ENCODE results near the gene PDE1C.

Gene PDE1C

DNA sequence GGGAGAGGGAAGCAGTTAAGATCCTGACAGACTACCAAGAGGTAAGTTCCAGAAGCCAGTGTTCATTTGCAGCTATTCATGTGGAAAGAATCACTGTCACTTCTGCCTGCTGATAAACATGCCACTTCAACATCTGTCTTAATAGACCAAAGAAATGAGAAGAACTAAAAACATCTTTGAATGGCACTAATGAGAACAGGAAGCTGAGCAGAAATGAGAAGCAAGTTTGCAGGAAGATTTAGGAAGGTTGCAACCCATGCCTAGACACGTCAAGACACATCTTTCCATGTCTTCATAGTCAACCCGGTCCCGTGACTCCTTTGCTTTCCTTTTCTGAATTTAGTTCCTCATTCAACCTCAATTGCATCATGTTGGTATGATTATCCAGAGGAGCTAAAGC lies 180.0 kb downstream of the PDE1C start:
- ChIA-PET CTCF (no interaction called here), POLR2A (no interaction called here)
- H3K4me3 ChIP-seq (ENCODE audit: control insufficient read depth in 1 of 7, extremely low read depth in 1 of 7, insufficient read depth in 4 of 7, low read depth in 2 of 7, low read length in 6 of 7), result no peak overlapping the region
- peaks cover 0 to 4% (median 3%) of the 10 kb centered on the region in 5 experiments for H3K9me3 ChIP-seq (ENCODE audit: control extremely low read depth in 1 of 5, control insufficient read depth in 4 of 5, insufficient read depth in 2 of 5, low read depth in 1 of 5, low read length in 4 of 5)
- 0% methylated on average over 1 of the region's 3 CpGs for WGBS (ENCODE audit: insufficient coverage)
- H3K36me3 ChIP-seq (ENCODE audit: control insufficient read depth in 4 of 4, insufficient read depth in 4 of 4, low read length in 3 of 4), result no peaks in the 10 kb centered on the region
- peaks cover 0 to 7% (median 2%) of the 10 kb centered on the region in 4 experiments for H3K4me1 ChIP-seq (ENCODE audit: control extremely low read depth in 1 of 4, control insufficient read depth in 4 of 4, insufficient read depth in 4 of 4, low read length in 3 of 4)
- H3K27ac ChIP-seq (ENCODE audit: insufficient read depth in 1 of 2, low read depth in 1 of 2, low read length in 2 of 2, poor library complexity in 1 of 2, severe bottlenecking in 2 of 2), result no peak overlapping the region
- DNase-seq, result peak in 2 of 3 donors; percentile 46 to 55
- no peaks in the 10 kb centered on the region for H3K27me3 ChIP-seq (replicated peaks in 2 of 5; ENCODE audit: control insufficient read depth in 4 of 5, insufficient read depth in 5 of 5, low read length in 4 of 5)

- H3K4me3 ChIP-seq (ENCODE audit: control insufficient read depth in 1 of 7, extremely low read depth in 1 of 7, insufficient read depth in 4 of 7, low read depth in 2 of 7, low read length in 6 of 7), result no peak overlapping the region
- no peaks in the 10 kb centered on the region for H3K27me3 ChIP-seq (replicated peaks in 2 of 5; ENCODE audit: control insufficient read depth in 4 of 5, insufficient read depth in 5 of 5, low read length in 4 of 5)
- CTCF ChIA-PET, result no interaction called here
- no peak overlapping the region for H3K27ac ChIP-seq (ENCODE audit: insufficient read depth in 1 of 2, low read depth in 1 of 2, low read length in 2 of 2, poor library complexity in 1 of 2, severe bottlenecking in 2 of 2)
- peaks cover 0 to 4% (median 3%) of the 10 kb centered on the region in 5 experiments for H3K9me3 ChIP-seq (ENCODE audit: control extremely low read depth in 1 of 5, control insufficient read depth in 4 of 5, insufficient read depth in 2 of 5, low read depth in 1 of 5, low read length in 4 of 5)
- WGBS (ENCODE audit: insufficient coverage), result no CpG with 5 or more reads among the region's 2 CpGs
- peaks cover 0 to 18% (median 5%) of the 10 kb centered on the region in 4 experiments for H3K4me1 ChIP-seq (ENCODE audit: control extremely low read depth in 1 of 4, control insufficient read depth in 4 of 4, insufficient read depth in 4 of 4, low read length in 3 of 4)
- no peak for DNase-seq
- H3K36me3 ChIP-seq (ENCODE audit: control insufficient read depth in 4 of 4, insufficient read depth in 4 of 4, low read length in 3 of 4), result no peaks in the 10 kb centered on the region
- POLR2A ChIA-PET, result no interaction called here
Measured at GRCh38 chr7:31887006-31887405, 183.2 kb downstream of the PDE1C start.

DNA sequence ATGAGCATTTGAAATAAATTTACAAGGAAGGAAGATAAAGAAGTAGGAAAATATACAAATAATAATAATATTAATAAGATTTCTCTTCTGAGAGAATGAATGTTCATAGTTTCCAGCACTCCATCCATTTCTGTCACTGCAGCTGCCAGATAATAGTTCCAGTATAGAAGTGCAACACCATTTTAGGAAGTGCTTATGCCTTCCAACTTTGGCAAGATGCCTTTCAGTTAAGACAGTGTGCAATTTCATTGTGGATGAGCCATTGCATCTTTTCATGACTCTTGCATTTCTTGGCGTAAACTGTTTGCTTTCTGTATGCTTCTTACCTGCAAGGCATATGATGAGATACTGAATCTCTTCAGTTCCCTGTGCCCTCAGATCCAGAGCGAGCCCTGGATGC lies 185.0 kb downstream of the PDE1C start:
- no peak for DNase-seq
- H3K9me3 ChIP-seq (ENCODE audit: control extremely low read depth in 1 of 5, control insufficient read depth in 4 of 5, insufficient read depth in 2 of 5, low read depth in 1 of 5, low read length in 4 of 5), result peaks cover 0 to 4% (median 3%) of the 10 kb centered on the region in 5 experiments
- ChIA-PET POLR2A (no interaction called here), CTCF (no interaction called here)
- H3K4me1 ChIP-seq (ENCODE audit: control extremely low read depth in 1 of 4, control insufficient read depth in 4 of 4, insufficient read depth in 4 of 4, low read length in 3 of 4), result peaks cover 0 to 13% (median 4%) of the 10 kb centered on the region in 4 experiments
- no peaks in the 10 kb centered on the region for H3K36me3 ChIP-seq (ENCODE audit: control insufficient read depth in 4 of 4, insufficient read depth in 4 of 4, low read length in 3 of 4)
- no peak overlapping the region for H3K4me3 ChIP-seq (ENCODE audit: control insufficient read depth in 1 of 7, extremely low read depth in 1 of 7, insufficient read depth in 4 of 7, low read depth in 2 of 7, low read length in 6 of 7)
- no peak overlapping the region for H3K27ac ChIP-seq (ENCODE audit: insufficient read depth in 1 of 2, low read depth in 1 of 2, low read length in 2 of 2, poor library complexity in 1 of 2, severe bottlenecking in 2 of 2)
- WGBS (ENCODE audit: insufficient coverage), result 100% methylated on average over 2 of the region's 2 CpGs
- H3K27me3 ChIP-seq (replicated peaks in 2 of 5; ENCODE audit: control insufficient read depth in 4 of 5, insufficient read depth in 5 of 5, low read length in 4 of 5), result no peaks in the 10 kb centered on the region

DNA sequence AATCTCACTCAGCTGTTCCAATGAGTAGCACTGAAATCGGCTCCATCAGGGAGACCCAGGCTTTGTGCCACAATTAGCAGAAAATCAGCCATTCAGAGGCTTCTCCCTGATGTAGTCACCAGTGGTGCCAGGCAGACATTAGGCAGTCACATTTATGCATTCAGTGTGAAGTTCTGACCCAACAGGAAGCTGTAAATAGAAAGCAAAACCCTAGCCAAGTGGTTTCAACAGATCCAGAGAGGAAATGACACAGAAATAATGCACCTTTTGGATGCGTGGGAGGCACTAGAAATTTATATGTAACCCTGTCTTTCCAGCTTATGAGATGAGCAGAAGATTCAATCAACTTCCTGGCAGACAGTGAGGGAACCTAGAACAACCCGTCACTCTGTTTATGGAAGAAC lies 186.4 kb downstream of the PDE1C start:
- Histone ChIP-seq H3K36me3 (ENCODE audit: control insufficient read depth in 4 of 4, insufficient read depth in 4 of 4, low read length in 3 of 4) (no peaks in the 10 kb centered on the region), H3K27me3 (replicated peaks in 2 of 5; ENCODE audit: control insufficient read depth in 4 of 5, insufficient read depth in 5 of 5, low read length in 4 of 5) (no peaks in the 10 kb centered on the region), H3K4me3 (ENCODE audit: control insufficient read depth in 1 of 7, extremely low read depth in 1 of 7, insufficient read depth in 4 of 7, low read depth in 2 of 7, low read length in 6 of 7) (no peak overlapping the region), H3K4me1 (ENCODE audit: control extremely low read depth in 1 of 4, control insufficient read depth in 4 of 4, insufficient read depth in 4 of 4, low read length in 3 of 4) (peaks cover 0 to 10% (median 3%) of the 10 kb centered on the region in 4 experiments), H3K27ac (ENCODE audit: insufficient read depth in 1 of 2, low read depth in 1 of 2, low read length in 2 of 2, poor library complexity in 1 of 2, severe bottlenecking in 2 of 2) (no peak overlapping the region), H3K9me3 (ENCODE audit: control extremely low read depth in 1 of 5, control insufficient read depth in 4 of 5, insufficient read depth in 2 of 5, low read depth in 1 of 5, low read length in 4 of 5) (peaks cover 0 to 4% (median 3%) of the 10 kb centered on the region in 5 experiments)
- DNase-seq, result peak in 2 of 3 donors; percentile 53 to 59
- CTCF ChIA-PET, result no interaction called here
- 64% methylated on average over 3 of the region's 3 CpGs for WGBS (ENCODE audit: insufficient coverage)
- POLR2A ChIA-PET, result no interaction called here

GRCh38 chr7:31882187-31882586 lies 188.0 kb downstream of the PDE1C start:
- H3K36me3 ChIP-seq (ENCODE audit: control insufficient read depth in 4 of 4, insufficient read depth in 4 of 4, low read length in 3 of 4), result no peaks in the 10 kb centered on the region
- H3K4me1 ChIP-seq (ENCODE audit: control extremely low read depth in 1 of 4, control insufficient read depth in 4 of 4, insufficient read depth in 4 of 4, low read length in 3 of 4), result peaks cover 0 to 10% (median 3%) of the 10 kb centered on the region in 4 experiments
- CTCF ChIA-PET, result no interaction called here
- no peaks in the 10 kb centered on the region for H3K27me3 ChIP-seq (replicated peaks in 2 of 5; ENCODE audit: control insufficient read depth in 4 of 5, insufficient read depth in 5 of 5, low read length in 4 of 5)
- peak in 1 of 3 donors; percentile 5 for DNase-seq
- H3K9me3 ChIP-seq (ENCODE audit: control extremely low read depth in 1 of 5, control insufficient read depth in 4 of 5, insufficient read depth in 2 of 5, low read depth in 1 of 5, low read length in 4 of 5), result peaks cover 0 to 4% (median 3%) of the 10 kb centered on the region in 5 experiments
- POLR2A ChIA-PET, result no interaction called here
- no peak overlapping the region for H3K4me3 ChIP-seq (ENCODE audit: control insufficient read depth in 1 of 7, extremely low read depth in 1 of 7, insufficient read depth in 4 of 7, low read depth in 2 of 7, low read length in 6 of 7)
- no peak overlapping the region for H3K27ac ChIP-seq (ENCODE audit: insufficient read depth in 1 of 2, low read depth in 1 of 2, low read length in 2 of 2, poor library complexity in 1 of 2, severe bottlenecking in 2 of 2)
- WGBS (ENCODE audit: insufficient coverage), result 100% methylated on average over 3 of the region's 4 CpGs

DNA sequence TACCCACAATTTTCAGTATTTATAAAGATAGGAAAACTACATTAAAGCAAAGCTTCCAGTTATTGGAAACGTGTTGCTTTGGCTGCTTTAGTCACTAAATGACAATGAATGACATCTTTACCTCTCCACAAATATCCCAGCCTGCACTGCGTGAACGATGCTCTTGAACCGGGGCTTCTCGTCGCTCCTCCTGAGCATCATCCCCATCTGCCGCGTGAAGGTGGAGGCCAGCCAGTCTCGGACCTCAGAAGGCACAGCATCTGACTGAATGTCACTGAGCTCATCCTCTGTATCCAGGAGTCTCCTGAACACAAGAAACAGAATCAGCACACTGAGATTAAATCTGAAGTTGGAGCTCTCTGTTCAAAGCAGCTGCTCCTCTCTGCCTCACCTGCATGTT lies 191.3 kb downstream of the PDE1C start:
- ChIA-PET CTCF (no interaction called here), POLR2A (no interaction called here)
- H3K27me3 ChIP-seq (replicated peaks in 2 of 5; ENCODE audit: control insufficient read depth in 4 of 5, insufficient read depth in 5 of 5, low read length in 4 of 5), result no peaks in the 10 kb centered on the region
- no peak for DNase-seq
- H3K4me1 ChIP-seq (ENCODE audit: control extremely low read depth in 1 of 4, control insufficient read depth in 4 of 4, insufficient read depth in 4 of 4, low read length in 3 of 4), result peaks cover 0 to 13% (median 11%) of the 10 kb centered on the region in 4 experiments
- no peak overlapping the region for H3K27ac ChIP-seq (ENCODE audit: insufficient read depth in 1 of 2, low read depth in 1 of 2, low read length in 2 of 2, poor library complexity in 1 of 2, severe bottlenecking in 2 of 2)
- no peaks in the 10 kb centered on the region for H3K9me3 ChIP-seq (ENCODE audit: control extremely low read depth in 1 of 5, control insufficient read depth in 4 of 5, insufficient read depth in 2 of 5, low read depth in 1 of 5, low read length in 4 of 5)
- H3K4me3 ChIP-seq (ENCODE audit: control insufficient read depth in 1 of 7, extremely low read depth in 1 of 7, insufficient read depth in 4 of 7, low read depth in 2 of 7, low read length in 6 of 7), result no peak overlapping the region
- over 99% methylated on average over 9 of the region's 9 CpGs for WGBS (ENCODE audit: insufficient coverage)
- no peaks in the 10 kb centered on the region for H3K36me3 ChIP-seq (ENCODE audit: control insufficient read depth in 4 of 4, insufficient read depth in 4 of 4, low read length in 3 of 4)

DNA sequence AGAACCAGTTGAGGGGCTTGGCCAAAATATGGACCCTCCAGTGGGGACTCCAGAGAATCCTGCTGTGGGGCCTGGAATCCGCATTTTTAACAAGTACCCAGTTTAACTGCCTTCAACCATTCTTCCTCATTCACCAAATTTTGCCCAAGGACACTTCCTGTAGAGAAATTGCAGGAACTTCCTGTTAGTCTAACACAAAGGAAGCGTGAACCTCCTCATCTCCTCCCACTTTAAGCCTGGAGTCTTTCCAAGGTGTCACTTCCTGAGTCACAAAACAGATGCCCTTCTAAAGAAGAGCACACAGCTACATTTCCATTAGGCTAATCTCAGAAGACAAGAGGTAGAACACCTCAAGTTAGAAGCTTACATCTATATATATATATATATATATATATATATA lies 194.8 kb downstream of the PDE1C start:
- CTCF ChIA-PET, result interaction anchor here (0.7 kb wide), 1 partner anchor 919 kb away, joined by 3 read pairs; no protein-coding TSS in a partner anchor
- H3K9me3 ChIP-seq (ENCODE audit: control extremely low read depth in 1 of 5, control insufficient read depth in 4 of 5, insufficient read depth in 2 of 5, low read depth in 1 of 5, low read length in 4 of 5), result no peaks in the 10 kb centered on the region
- H3K27me3 ChIP-seq (replicated peaks in 2 of 5; ENCODE audit: control insufficient read depth in 4 of 5, insufficient read depth in 5 of 5, low read length in 4 of 5), result no peaks in the 10 kb centered on the region
- no peaks in the 10 kb centered on the region for H3K36me3 ChIP-seq (ENCODE audit: control insufficient read depth in 4 of 4, insufficient read depth in 4 of 4, low read length in 3 of 4)
- 31% methylated on average over 2 of the region's 2 CpGs for WGBS (ENCODE audit: insufficient coverage)
- peak in 2 of 3 donors; percentile 4 to 7 for DNase-seq
- POLR2A ChIA-PET, result no interaction called here
- H3K4me1 ChIP-seq (ENCODE audit: control extremely low read depth in 1 of 4, control insufficient read depth in 4 of 4, insufficient read depth in 4 of 4, low read length in 3 of 4), result peaks cover 0 to 10% (median 7%) of the 10 kb centered on the region in 4 experiments
- H3K4me3 ChIP-seq (ENCODE audit: control insufficient read depth in 1 of 7, extremely low read depth in 1 of 7, insufficient read depth in 4 of 7, low read depth in 2 of 7, low read length in 6 of 7), result no peak overlapping the region
- H3K27ac ChIP-seq (ENCODE audit: insufficient read depth in 1 of 2, low read depth in 1 of 2, low read length in 2 of 2, poor library complexity in 1 of 2, severe bottlenecking in 2 of 2), result no peak overlapping the region
